Measurements from ENCODE around the gene RAB31.

- TF ChIP-seq CTCF (IDR thresholded peaks at IDR 0.05) (no peak), POLR2A (IDR thresholded peaks at IDR 0.05) (no peak), POLR2AphosphoS5 (IDR thresholded peaks at IDR 0.05) (no peak)
Measured at GRCh38 chr18:9828506-9829396, 120.7 kb downstream of the RAB31 start.
